GM21576 (cell line): ENCODE results near the gene NECTIN2.
"Not testable (repeated sequence)": the region's sequence is repeated elsewhere in the genome, so short reads cannot be mapped to it uniquely, and the experiment has no call there.

Experiments used
- ATAC-seq: cut with Tn5 transposase; IDR thresholded peaks from one replicate; pipeline ENCODE4 v1.9.1; 2021; ENCODE audit warnings: mild to moderate bottlenecking, moderate library complexity; ENCODE audit not compliant: unreplicated experiment

Gene NECTIN2

DNA sequence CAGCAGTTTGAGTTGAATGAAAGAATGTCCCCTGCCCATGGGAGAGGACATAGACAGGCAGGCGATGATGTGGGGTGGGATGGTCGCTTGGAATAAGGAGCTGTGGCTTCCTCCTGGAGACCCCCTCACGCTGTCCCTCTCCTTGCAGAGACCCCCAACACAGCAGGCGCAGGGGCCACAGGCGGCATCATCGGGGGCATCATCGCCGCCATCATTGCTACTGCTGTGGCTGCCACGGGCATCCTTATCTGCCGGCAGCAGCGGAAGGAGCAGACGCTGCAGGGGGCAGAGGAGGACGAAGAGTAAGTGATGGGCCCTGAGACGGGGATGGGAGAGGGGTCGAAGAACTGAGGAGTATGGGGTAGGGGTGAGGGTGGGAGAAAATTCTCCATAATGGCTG is 36.0 kb downstream of the NECTIN2 start:
- ATAC-seq, result no peak

DNA sequence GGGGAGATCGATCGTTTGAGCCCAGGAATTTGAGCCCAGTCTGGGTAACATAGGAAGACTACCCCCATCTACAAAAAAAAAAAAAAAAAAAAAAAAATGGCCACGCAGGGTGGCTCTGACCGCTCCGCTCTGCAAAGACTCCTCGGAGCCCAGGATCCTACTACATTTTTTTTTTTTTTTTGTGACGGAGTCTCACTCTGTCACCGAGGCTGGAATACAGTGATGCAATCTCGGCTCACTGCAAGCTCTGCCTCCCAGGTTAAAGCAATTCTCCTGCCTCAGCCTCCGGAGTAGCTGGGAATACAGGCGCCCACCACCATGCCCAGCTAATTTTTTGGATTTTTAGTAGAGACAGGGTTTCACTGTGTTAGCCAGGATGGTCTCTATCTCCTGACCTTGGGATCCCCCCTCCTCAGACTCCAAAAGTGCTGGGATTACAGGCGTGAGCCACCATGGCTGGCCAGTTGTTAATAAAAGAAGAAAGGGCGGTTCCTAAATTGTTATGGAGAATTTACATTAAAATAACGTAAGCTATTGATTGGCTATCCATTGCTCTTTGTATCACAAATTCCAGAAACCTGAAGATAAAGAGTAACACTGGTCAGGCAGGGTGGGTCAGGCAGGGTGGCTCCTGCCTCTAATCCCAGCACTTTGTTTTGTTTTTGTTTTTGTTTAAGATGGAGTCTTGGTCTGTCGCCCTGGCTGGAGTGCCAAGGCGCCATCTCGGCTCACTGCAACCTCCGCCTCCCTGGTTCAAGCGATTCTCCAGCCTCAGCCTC is 36.7 kb downstream of the NECTIN2 start:
- ATAC-seq, result not testable (repeated sequence)

DNA sequence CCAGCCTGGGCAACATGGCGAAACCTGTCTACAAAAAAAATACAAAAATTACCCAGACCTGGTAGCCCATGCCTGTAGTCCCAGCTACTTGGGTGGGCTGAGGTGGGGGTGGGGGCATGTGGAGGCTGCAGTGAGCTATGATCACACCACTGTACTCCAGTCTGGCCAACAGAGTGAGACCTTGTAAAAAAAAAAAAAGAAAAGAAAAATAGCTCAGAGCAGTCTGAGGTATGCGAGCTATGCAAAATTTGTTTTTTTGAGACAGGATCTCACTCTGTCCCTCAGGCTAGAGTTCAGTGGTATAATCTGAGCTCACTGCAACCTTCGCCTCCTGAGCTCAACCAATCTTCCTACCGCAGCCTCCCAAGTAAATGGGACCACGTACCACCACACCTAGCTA is 37.8 kb downstream of the NECTIN2 start:
- no peak for ATAC-seq

DNA sequence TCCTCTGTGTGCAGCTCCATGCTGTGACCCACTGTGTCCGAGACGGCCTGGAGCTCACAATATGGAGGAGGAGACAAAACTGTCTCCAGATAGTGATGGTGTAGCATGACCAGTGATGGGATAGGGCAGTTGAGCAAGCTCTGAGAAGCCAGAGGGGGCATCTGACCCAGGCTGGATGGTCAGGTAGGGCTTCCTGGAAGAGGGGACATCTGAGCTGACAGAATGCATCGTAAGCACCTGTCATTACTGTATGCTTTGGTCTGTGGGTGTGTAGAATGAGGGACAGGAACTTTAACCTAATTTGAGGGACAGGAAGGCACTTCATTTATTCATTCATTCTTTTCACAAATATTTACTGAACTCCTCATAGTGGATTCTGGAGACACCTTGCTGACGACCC is 38.5 kb downstream of the NECTIN2 start:
- no peak for ATAC-seq

DNA sequence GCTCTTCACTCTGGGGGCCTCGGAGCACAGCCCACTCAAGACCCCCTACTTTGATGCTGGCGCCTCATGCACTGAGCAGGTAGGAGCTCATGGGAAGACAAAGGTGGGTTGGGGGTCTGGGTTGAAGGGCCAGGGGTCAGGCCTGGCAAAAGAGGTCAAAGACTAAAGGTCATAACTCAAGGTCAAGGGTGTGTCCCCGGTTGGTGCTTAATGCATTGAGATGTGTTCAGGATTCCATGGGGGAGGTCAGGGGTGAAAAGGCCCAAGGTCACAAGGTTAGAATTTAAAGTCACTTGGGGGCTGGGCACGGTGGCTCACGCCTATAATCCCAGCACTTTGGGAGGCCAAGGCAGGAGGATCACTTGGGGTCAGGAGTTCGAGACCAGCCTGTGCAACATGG is 40.0 kb downstream of the NECTIN2 start:
- no peak for ATAC-seq

DNA sequence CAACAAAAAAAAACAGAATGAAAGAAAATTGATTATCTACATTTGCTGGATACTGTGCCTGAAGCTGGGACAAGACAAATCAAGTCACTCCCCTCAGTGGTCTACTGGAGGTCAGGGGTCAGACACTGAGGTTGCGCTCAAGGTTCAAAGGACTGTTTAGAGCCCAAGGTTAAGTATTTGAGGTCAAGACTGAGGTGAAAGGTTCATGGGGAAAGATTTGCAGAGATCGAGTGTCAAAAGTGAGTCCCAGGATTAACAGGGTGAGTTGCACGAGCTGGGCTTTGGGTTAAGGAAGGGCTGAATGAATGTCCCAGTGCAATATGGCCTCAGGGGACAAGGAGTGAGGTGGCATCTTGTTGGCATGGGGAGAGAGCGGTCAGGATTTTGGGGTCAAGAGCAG is 41.6 kb downstream of the NECTIN2 start:
- no peak for ATAC-seq

DNA sequence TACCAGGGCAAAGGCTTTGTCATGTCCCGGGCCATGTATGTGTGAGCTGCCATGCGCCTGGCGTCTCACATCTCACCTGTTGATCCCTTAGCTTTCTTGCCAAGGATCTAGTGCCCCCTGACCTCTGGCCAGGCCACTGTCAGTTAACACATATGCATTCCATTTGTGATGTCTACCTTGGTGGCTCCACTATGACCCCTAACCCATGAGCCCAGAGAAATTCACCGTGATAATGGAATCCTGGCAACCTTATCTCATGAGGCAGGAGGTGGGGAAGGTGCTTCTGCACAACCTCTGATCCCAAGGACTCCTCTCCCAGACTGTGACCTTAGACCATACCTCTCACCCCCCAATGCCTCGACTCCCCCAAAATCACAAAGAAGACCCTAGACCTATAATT is 42.2 kb downstream of the NECTIN2 start:
- ATAC-seq, result not testable (repeated sequence)

DNA sequence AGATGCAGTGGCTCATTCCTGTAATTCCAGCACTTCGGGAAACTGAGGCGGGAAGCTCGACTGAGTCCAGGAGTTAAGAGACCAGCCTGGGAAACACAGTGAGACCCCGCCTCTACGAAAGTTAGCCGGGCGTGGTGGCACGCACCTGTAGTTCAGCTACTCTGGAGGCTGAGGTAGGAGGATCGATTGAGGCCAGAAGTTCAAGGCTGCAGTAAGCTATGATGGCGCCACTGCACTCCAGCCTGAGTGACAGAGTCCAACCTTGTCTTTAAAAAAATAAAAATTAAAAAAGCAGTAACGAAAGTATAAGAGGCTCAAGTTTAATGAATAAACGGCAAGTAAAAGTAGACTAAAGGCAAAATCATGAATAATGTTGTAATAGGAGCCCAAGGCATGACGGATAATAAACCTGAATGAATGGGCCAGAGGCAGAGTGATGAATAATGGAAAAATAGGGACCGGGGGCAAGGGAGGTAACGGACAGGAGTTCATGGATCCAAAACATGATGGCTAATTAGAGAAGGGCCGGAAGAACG is 43.8 kb downstream of the NECTIN2 start:
- ATAC-seq, result no peak

DNA sequence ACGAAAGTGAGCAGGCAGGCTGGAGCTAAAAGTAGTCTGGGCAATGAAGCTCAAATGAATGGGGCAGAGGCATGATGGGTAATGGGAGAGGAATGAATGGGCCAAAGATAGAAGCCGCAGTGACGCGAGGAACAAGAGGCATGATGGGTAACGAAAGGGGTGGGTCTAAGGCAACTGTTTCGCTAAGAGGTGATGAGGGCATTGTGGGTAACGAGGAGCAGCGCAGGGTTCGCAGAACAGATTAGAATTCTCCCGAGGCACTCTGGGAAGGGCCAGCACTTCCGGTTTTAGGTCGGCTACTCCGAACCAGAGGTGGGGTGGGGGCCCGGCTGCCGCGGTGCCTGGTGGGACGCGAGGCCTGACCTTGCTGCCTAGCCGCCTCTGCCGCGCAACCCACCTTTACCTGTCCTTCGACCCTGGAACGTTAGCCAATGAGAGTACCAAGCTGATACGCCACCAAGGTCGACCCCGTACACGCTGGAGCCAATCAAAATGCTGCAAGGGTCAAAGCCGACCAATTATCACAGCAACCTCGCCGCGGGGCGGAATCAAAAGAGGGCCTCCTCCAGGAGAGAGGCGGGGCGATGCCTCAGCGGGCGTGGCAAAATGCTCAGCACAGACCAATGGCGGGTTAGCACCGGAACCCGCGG is 44.4 kb downstream of the NECTIN2 start:
- peak; percentile 75 for ATAC-seq

DNA sequence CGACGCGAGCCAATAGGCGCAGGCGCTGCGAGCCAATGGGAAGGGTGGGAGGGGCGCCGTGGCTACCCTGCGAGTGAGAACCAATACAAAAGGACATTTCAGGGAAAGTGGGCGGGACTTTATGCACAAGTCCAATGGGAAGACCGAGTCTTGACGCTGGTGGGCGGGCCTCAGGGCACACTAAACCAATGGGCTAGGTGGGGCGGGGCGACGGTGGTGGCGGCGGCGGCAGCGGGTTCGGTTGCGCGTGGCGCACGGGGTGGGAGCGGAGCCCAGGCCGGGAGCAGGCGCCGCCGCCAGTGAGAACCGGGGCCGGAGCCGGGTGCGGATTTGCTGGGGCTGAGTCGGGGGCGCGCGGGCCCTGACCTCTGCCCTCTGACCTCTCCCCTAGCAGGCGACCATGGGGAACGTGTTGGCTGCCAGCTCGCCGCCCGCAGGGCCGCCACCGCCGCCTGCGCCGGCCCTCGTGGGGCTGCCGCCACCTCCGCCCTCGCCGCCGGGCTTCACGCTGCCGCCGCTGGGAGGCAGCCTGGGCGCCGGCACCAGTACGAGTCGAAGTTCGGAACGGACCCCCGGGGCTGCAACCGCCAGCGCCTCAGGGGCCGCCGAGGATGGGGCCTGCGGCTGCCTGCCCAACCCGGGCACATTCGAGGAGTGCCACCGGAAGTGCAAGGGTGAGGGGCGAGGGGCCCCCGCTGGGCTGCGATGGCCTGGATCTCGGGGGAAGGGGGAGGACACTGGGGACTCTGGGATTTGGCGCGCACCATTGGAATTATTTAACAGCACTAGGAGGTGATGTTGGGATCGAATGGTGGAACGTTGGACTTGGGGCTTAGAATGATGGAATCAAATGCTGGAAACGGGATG is 45.2 kb downstream of the NECTIN2 start, which contains the start of gene TOMM40:
TOMM40 (plus strand) TSS at position 239 of the 867 bp plus-strand sequence; CDS start at position 401, 162 bp downstream.
- no peak for ATAC-seq

DNA sequence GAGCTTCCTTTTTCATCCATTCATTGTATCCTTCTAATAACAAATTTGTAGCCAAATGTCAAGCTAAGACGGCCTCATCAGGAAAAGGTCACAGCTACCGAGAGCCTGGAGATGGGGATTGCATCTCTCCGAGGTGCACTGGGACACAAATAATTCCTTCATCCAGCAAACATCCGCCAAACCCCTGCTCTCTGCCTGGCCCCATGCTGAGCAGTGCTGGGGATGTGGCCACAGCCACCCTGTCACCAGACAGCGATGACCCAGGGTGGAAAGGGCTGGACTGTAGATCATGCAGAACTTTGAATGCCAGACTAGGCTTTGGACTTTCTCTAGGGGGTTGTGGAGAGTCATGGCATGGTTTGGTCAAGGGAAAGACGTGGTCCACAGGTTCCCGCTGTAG is 46.8 kb downstream of the NECTIN2 start:
- ATAC-seq, result no peak

DNA sequence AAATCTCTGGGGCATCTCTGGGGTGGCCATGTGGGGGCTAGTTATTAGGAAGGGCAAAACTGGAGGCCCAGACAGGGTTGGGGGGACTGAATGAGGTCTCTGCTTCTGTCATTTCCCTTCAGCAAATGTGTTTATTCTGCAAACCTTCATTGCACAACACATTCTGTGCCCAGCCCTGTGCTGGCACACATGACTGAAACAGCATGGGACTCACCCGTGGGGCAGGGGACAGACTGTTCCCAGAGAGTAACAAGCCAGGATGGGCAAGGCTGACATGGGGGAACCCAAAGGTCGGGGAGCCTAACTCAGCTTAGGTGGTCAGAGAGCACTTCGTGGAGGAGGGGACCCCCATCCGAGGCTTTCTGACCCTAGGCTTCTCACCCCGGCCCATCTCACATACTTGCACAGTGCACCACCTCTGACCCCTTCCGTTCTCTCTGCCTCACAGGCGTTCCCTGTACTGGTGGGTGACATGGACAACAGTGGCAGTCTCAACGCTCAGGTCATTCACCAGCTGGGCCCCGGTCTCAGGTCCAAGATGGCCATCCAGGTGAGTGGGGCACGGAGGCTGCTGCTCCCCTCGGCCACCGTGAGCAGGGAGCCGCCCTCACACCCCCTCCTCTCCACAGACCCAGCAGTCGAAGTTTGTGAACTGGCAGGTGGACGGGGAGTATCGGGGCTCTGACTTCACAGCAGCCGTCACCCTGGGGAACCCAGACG is 47.4 kb downstream of the NECTIN2 start:
- no peak for ATAC-seq

DNA sequence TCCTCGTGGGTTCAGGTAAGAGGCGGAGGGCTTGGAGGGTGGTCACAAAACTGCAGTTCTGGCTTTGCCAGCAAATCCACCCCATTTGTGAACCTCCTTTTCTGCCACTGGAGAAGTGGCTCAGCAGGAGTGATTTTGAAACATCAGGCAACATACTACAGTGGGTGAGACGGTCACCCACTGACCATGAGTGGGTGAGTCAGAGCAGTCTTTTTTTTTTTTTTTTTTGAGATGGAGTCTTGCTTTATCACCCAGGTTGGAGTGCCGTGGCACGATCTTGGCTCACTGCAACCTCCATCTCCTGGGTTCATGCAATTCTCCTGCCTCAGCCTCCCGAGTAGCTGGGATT is 47.9 kb downstream of the NECTIN2 start:
- no peak for ATAC-seq

DNA sequence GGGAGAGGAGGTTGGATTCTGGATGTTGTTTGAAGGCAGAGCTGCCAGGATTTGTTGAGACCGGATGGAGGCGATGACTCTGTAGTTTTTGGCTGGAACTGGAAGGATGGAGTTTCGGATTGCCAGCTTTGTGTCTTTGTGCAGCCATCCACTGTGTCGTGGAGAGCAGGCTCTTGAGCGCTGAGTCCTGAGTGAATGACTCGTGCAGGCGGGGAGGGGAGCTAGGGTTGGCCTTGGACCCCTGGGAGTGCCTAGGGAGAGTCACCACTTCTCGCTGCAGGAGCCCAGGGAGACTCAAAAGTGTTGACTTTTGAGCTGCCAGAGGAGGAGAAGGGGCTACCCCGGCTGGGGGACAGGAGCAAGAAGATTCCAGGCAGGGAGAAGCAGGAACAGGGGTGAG is 48.8 kb downstream of the NECTIN2 start:
- no peak for ATAC-seq

DNA sequence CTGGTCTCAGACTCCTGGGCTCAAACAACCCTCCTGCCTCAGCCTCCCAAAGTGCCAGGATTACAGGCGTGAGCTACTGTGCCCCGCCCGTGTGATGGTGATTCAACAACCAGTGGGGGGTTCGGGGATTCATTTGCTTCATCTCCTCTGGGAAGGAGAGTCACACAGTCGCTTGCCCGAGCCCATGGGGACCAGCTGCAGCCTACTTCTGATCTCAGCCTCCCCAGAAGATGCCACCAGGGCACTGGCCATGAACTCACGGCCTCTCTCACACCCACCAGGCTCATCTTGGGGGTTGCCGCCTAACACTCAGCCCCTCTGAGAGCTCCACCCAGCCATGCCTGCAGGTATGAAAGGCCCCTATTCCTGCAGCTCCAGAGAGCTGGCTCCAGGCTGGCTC is 51.7 kb downstream of the NECTIN2 start:
- no peak for ATAC-seq

DNA sequence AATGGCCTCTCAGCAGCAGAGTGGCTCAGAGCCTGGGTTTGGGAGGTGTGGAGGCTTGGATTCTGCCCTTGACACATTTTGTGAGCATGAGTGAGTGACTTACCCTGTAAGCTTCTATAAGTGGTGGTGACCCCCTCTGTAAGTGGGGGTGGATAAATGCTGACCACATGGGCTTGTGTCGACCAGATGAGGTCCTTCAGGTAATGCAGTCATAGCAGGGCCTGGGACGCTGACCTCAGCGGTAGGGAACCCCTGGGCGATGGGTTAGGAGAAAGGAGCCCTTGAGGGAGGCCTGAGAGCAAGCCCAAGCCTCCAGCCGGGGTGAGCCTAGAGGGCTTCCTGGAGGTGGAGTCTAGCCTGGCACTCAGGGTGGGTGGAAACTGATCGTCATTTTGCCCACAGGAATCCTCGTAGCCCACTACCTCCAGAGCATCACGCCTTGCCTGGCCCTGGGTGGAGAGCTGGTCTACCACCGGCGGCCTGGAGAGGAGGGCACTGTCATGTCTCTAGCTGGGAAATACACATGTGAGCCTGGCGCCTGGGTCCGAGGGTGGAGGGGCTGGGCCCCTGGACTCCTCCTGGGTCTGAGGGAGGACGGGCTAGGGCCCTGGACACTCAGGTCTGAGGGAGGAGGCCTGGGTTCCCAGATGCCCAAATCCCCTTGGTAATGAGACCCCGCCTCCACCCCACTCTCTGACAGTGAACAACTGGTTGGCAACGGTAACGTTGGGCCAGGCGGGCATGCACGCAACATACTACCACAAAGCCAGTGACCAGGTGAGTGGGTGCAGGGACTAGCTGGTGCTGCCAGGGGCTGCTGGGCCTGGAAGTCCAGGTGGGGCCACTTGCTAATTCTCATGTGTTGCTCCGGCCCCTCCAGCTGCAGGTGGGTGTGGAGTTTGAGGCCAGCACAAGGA is 54.5 kb downstream of the NECTIN2 start:
- no peak for ATAC-seq

DNA sequence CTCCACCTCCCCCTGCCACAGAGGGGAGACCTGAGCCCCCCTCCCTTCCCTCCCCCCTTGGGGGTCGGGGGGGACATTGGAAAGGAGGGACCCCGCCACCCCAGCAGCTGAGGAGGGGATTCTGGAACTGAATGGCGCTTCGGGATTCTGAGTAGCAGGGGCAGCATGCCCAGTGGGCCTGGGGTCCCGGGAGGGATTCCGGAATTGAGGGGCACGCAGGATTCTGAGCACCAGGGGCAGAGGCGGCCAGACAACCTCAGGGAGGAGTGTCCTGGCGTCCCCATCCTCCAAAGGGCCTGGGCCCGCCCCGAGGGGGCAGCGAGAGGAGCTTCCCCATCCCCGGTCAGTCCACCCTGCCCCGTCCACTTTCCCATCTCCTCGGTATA is 57.1 kb downstream of the NECTIN2 start:
- ATAC-seq, result no peak

DNA sequence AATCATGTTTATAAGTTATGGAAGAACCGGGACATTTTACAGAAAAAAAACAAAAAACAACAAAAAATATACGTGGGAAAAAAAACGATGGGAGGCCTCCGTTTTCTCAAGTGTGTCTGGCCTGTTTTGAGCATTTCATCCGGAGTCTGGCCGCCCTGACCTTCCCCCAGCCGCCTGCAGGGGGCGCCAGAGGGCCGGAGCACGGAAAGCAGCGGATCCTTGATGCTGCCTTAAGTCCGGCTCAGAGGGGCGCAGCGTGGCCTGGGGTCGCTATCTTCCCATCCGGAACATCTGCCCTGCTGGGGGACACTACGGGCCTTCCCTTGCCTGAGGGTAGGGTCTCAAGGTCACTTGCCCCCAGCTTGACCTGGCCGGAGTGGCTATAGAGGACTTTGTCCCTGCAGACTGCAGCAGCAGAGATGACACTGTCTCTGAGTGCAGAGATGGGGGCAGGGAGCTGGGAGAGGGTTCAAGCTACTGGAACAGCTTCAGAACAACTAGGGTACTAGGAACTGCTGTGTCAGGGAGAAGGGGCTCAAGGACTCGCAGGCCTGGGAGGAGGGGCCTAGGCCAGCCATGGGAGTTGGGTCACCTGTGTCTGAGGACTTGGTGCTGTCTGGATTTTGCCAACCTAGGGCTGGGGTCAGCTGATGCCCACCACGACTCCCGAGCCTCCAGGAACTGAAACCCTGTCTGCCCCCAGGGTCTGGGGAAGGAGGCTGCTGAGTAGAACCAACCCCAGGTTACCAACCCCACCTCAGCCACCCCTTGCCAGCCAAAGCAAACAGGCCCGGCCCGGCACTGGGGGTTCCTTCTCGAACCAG is 57.7 kb downstream of the NECTIN2 start:
- no peak for ATAC-seq
